D341Med (cell line): ENCODE results near the gene RBM7.
A peak's percentile ranks its signal among the peaks of the same experiment; 100 is the strongest.

Experiments used
- DNase-seq: peaks from one replicate; pipeline ENCODE4 v3.0.0; 2012; ENCODE audit warnings: low spot score

The RBM7 gene, protein sequence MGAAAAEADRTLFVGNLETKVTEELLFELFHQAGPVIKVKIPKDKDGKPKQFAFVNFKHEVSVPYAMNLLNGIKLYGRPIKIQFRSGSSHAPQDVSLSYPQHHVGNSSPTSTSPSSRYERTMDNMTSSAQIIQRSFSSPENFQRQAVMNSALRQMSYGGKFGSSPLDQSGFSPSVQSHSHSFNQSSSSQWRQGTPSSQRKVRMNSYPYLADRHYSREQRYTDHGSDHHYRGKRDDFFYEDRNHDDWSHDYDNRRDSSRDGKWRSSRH

DNA sequence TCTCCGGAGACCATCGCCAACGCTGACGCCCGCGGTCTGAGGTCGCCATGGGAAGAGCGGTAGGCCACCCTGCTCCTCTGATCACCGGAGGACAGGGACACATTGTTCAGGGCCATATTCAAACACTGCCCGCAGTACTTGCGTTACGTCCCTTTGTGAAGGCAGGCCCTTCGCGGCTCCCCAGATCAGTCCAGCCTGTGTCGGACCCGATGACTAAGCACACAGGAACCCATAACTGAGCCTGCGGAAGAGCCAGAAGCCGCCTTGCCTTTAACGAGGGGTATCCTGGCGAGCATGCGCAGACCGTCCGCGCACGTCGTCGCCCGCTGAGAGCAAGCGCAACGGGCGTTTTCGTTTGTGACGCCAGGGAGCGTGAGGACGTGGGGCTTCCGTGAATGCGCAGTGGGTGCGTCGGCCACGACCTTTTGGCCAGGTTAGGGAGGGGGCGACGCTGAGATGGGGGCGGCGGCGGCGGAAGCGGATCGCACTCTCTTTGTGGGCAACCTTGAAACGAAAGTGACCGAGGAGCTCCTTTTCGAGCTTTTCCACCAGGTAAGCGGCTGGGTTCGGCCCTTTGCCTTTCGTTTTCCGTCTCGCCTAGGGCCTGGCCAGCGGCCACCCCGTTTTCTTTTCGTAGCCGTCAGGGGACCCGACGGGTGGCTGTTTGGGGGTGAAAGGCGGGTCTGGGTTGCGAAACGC lies at the start of gene RBM7, which contains the start of gene C11orf71:
Gene RBM7, plus strand, starts transcription at position 451 of the 699 bp plus-strand sequence. Its CDS starts 6 bp downstream, at position 457.
Gene C11orf71, minus strand, starts transcription at position 296 of the 699 bp plus-strand sequence. Its CDS starts 180 bp downstream, at position 116.
- DNase-seq: peak; percentile 93

DNA sequence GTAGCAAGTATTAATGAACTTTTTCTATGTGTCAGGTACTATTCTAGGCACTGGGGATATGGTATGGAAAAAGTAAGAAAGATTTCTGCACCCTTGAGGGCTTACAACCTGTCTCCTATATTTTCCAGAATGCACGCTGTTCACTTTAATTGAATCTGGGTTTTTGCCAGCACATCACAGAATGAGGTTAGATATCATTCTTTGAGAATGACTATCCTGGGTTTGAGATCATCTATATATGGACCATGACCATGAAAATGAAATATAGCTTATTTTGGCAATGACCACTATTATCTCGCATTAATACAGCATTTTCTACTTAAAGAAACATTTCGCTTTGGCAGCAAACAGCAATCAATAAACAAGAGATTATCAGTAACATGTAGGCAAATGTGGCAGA lies 47.0 kb upstream of the RBM7 start:
- DNase-seq: no peak

DNA sequence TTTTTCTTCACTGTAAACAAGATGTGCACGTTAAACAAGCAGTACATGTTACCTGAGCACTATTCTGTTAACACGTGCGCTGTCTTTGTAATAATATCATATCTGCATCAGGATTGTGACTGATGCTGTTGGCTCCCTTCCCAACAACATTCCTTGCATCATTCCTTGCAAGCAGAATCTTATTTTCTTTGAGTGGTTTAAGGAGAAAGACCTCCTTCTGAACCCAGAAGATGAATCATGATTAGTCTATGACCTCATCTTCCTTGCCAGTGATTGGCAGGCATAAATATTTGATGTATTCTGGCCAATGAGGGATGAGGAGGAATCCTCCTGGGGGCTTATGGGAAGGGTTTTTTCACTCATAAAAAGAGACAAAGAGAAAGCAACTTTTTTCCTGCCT lies 46.4 kb upstream of the RBM7 start:
- no peak for DNase-seq

DNA sequence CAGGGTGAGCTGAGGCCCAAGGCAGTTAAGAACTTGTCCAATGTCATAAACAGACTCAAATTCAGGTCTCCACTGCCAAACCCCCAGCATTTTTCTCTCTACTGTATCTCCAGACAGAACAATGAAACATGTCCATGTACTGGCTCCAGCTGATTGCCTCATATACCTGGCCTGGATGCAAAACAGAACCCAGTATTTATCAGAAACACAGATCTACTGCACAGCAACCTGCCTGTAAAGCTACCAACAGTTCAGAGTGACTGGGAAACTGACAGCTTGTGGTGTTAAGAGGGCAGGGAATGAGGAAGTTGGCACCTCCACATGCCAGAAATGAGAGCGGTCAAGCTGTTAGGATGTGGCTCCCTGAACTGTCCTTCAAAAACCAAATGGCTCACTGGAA lies 41.8 kb upstream of the RBM7 start:
- no peak for DNase-seq

DNA sequence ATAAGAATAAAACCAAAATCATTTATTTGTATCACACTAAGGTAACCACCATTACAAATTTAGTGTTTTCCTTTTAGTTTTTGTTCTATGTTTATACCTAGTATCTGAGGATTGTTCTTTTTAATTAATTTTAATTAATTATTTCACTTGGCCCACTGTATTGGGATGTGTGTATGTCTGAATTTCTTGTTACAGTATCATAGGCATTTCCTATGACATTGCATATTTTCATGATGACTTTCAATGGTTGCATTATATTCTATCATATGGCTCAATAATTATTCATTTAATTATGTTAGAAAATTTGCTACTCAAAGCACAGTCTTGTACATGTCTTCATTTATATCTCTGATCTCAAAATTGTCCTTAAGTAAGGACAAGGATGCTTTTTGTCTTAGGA lies 41.1 kb upstream of the RBM7 start:
- no peak for DNase-seq

DNA sequence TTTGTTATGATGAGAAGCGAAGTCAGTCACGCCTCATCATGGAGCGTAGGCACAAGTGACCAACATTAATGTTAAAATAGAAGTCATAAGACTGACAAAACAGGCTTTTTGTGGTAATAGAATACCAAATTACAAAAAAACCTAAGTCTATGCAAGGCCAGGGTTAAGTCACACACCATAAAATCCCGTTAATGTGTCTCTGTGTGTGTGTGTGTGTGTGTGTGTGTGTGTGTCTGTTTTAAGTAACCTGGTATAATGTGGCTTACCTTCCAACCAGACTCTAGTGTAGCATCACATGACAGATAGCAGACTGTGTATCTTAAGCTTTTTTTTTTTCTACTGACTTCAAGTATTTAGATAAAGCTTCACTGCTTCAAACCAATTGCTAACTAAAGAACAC lies 38.1 kb upstream of the RBM7 start:
- DNase-seq: no peak

DNA sequence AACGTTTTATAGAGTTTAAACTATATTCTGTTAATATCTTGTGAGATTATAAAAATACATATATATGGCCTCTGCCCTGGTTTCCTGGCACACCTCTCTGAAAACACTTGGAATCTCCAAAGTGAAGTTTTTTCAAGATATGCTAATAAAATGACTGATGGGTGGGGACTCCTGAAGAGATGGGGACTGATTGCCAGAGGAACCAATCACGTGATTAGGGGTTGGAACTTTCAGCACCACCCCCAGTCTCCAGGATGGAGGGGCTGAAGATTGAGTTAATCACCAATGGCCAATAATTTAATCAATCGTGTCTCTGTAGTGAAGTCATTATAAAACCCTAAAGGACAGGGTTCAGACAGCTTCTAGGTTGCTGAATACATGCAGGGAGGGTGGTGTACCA lies 37.5 kb upstream of the RBM7 start:
- DNase-seq: no peak

DNA sequence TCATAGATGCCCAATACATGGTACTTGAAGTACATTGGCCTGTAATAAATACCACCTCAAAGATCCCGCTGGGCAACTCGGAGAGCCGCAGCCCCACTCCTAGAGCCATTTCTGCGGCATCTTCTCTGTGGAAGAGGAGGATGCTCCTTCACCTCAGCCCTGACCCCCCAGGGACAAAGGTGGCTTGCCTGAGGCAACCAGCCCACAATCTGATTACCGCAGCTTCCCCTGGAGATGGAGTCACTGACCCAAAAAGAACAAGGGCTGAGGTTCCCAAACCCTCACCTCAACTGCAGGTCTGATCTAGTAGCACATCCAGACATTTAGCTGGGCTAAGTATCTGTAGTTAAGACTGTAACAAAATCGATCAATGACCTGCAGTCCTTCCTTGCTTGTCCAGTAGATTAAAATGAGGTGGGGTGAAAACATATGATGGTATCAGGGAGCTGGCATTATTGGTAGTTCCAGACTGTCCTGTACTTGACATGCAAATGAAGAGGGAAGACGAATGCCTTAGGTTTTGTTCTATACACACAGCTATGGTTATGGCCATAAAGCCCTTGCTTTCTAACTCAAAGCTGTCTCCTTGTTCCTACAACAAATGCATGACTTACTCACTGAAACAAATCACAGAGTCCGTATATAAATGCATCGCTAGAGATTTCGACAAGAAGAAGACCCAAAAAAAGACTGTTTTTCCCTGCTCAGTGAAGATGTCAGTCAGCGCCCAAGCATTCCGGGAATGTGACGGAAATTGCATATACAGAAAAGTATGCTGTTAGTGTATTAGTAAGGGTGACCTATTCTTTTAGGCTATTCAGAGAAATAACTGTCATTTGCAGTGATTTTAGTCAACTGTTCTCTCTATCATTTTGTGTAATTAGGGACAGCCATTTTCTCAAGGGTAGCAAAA lies 33.9 kb upstream of the RBM7 start:
- no peak for DNase-seq

DNA sequence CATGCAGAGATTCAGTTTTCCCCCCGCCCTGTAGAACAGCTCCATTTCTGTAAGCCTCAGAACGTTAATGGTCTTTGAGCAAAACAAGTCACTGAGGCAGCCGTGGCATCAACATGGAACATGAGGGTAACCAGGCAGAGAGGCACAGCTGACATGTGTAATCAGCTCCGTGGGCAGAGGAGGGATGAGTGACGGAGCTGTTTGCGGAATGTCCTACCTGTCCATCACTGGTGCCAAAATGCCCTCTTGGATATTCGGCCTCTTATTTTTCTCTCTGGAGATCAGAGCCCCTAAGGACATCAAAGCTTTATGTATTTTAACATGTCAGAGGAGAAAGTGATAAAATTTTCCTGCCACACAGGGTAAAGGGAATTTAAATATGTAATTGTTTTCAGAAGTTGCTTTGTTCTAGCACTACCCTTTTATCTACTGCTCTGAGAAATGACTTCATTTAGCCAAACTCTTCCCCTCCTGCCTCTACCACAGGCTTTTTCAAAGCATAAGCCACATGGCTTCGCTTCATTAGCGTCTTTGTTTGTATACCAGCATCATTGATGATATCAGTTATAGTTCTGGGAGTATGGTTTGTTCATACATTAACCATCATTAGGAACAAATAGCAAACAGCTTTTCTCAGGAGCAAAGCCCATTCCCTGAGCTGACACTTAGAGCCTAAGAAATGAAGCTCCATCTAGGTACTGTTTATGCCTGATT lies 33.1 kb upstream of the RBM7 start:
- no peak for DNase-seq

DNA sequence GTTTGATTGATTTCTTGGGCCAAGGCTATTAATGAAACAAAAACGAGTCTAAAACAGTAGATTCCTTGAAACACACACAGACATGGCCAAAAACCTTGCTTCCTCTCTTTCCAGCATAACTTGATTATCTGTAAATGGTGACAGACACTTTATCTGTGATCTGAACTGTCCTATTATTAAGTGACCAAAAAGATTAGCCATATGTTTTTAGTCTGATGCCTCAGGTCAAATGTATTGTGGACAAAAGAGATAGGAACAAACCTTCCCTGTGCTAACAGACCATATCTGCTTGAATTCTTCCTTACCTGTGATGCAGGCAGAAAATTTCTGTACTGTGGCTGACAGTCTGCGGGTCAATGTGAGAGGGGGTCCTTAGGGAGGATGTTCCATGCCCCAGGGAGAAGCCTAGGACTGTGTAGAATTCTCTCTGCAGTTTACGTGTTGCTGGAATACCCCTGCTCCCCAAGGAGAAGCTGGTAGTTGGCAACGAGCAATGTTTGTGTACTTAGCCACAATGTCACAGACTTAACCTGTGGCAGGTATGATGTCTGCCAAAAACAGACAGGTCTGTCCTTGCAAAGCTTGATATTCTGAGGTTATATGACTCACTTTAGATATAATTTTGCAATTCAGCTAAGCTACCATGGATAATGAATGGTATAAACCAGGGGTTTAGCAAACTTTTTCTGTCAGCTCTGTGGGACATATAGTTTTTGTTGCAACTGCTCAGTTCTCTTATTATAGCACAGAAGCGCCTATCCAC lies 31.4 kb upstream of the RBM7 start:
- no peak for DNase-seq

DNA sequence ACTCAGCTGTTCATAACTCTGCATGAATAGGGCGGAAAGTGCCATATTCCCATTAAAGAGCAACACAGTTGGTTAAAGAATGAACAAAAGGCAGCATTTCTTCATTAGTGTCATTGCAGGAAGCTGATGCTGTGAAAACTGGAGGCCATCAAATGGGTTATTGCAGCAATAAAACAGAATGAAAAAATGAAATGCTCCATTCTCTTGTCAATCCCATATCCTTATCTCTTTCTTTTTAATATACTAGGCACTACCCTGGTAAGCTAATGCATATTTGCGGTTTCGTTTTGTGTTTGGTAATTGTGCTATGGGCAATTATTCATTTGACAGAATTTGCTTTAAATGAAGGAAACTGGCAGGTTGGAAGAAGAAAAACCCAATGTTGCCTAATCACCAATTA lies 25.4 kb upstream of the RBM7 start:
- no peak for DNase-seq

DNA sequence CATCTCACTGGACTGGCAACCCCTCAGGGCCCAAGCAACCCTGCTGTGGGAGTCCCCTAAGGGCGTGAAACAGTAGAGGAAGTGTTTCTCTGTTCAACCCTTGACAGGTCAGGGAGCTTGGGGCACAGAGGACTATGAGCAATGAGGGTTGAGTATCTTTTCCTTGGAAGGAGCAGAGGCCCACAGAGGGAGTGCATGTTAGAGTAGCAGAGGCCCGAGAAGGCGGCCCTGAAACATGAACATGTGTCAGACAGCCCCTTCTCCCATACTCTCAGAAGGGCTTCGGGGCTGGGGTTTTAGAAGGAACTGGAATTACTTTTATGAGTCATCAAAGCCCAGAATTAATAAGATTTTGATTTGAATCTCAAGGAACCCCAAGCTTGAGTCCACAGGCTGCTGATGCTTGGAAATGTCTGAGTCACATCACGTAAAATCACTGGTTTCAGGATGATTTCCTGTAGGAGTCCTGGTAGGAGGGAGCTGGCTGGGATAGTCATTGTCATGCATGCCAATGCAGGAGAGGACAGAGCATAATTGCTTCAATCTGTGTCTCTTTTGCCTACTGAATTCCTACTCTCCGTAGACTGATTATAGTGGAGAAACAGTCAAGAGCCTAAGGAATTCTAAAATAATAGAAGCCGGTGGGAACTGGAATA lies 22.7 kb upstream of the RBM7 start:
- no peak for DNase-seq

DNA sequence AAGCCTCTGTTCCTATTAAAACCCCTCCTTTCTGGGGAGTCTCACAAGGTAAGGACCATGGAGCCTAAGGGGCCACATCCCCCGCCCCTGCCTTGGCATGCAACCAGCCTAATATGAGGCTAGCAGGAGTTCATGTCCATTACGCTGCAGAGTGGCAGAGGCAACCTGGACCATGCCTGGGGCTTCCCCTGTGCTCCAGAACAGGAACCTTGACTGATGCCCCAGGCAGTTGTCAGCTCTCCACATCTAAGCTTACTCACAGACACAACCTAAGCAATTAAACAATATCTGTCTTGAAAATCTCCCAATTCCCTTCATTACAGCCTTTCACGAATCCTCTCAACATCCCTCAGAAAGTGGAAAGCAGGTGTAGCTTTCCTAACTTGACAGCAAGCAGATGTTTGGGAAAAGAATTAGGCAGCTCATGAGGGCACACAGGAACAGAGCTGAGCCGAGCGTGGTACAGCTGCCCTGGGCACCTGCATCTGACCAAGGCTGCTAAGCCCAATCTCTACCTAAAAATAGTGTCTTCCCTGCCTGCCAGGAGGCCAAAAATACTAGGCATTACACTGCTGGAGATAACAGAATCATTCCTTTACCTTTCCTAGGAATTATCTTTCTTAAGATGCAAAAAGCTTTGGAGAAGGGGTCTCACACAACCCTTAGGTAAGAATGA lies 20.9 kb upstream of the RBM7 start:
- no peak for DNase-seq

DNA sequence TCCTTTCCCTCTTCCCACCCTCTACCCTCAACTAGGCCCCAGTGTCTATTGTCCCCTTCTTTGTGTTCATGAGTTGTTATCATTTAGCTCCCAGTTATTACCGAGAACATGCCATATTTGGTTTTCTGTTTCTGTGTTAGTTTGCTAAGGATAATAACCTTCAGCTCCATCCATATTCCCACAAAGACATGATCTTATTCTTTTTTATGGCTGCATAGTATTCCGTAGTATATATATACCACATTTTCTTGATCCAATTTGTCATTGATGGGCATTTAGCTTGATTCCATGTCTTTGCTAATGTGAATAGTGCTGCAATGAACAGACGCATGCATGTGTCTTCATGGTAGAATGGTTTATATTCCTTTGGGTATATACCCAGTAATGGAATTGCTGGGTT lies 18.0 kb upstream of the RBM7 start:
- no peak for DNase-seq

DNA sequence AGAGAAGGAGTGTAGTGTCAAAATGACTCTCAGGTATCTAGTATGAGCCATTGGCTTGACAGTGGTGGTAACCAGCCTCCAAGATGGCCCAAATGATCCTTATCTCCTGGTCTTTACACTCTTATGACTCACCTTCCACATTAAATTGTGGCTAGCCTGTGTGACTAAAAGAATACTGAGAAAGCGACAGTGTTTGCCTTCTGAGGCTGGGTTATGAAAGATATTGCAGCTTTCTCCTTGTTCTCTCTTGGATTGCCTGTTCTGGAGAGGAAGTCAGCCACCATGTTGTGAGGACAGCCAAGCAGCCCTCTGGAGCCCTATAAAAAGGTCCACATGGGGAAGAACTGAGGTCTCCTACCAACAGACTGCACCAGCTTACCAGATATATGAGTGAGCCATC lies 16.0 kb upstream of the RBM7 start:
- no peak for DNase-seq

DNA sequence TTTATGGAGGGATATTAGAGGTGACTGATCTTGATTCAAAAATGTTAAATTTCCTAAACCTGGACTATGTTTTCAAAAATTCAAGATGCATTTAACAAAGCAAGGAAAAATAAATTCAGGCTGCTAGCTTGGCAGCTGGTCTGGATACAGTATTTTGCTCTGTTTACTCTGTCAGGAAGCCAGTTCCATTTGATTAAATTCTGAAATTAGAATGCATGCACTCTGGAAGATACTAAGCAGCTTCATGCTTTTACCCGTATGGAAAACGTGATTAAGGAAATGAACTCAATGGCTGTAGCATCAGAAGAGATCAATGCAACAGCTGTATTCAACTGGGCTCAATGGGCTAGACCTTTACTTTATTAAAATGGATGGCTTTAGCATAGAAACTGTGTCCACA lies 14.3 kb upstream of the RBM7 start:
- no peak for DNase-seq

DNA sequence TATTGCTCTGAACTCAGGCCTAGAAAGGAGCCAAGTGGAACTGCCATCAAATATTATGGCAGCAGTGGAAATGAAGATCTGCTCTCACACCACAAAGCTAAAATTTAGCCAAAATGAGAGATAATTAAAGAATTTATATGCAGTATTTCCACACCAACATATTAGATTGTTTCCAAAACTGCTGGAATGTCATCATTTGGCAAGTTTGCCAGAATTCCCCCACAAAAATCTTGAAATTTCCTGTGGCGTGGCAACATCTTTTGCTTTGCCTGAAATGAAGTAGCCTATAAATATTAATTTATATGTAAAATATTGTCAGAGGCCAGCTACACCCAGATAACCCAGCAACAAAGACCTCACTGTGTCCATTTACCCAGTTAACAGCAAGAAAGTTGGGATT lies 13.9 kb upstream of the RBM7 start:
- no peak for DNase-seq

DNA sequence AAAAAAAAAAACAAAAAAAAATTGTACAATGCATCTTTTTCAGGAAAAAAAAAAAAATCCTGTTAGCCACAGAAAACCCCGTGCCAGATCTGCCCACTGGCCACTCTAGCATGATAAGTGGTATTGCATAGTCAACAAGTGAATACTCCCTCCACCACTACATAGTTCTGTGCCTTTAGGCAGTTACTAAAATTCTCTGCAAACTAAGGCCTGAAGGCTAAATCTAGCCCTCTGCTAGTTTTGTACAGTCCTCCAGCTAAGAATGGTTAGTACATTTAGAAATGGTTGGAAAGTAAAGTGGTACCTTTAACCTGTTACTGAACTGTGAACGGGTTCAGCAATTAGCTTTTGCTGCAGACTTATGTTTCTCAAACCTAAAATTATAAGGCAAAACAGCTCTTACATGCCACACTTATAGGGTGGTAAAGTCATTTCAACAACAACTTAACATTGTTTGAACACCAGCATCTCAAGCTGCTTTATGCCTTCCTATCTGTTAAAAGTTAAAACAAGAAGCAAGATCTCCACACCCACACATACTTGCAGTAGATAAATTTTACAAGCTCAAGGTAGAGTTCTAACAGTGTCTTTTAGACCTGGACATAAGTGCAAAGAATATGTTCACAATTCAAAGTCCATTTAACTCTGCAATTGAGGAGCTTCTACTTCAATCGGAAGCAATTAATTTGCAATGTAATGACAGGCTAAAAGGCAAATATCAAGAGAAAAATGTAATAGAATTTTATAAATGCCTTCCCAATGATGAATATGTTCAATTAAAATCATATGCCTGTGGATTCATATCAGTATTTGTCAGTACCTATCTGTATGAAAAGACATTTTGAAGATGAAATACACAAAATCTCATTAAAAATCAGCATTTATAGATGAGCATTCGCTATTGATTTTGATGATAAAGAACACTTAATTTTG lies 7.5 kb upstream of the RBM7 start:
- DNase-seq: no peak

DNA sequence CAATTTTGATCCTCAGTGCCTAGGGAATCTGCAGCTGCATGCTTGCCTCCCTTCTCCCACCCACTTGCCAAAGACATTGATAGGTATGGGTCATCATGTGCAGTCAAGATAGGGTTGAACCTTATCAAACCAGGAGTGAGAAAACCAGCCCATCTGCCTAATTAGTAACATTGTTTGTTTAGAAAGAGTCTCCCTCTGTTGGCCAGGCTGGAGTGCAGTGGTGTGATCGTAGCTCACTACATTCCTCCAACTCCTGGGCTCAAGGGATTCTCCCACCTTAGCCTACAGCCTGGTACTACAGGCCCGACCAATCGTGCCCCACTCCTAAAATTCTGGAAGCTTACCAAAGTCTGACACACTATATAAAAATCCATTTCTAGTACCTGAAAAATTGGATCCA lies 4.7 kb upstream of the RBM7 start:
- DNase-seq: no peak
